SK-N-SH (cell line): ENCODE results near the gene RAP1GAP. TPM values are rescaled to one million over a fixed set of nuclear protein-coding genes. Genes with fewer than 3 reads are reported as not detected.

Source experiments
- CTCF ChIA-PET: fragments of 300-600, 350-600 bp; formaldehyde crosslinking; extraction: SDS; loops from one replicate; lab custom pipeline; 2021; lab: Yijun Ruan, JAX
- POLR2A ChIA-PET: fragments of 350-600 bp; sonication (Branson Sonifier 250); formaldehyde crosslinking; extraction: SDS; loops from one replicate; lab custom pipeline; 2020; ENCODE audit warnings: antibody characterized with exemption, inconsistent platforms; lab: Yijun Ruan, JAX
- DNase-seq: peaks from one replicate; pipeline ENCODE4 v3.0.0; 2012
- H2AFZ ChIP-seq: fragments of 200-600 bp; sonication (generic); 2 replicates; pipeline ENCODE4 v1.8.1; 2016; ENCODE audit warnings: antibody characterized with exemption, mild to moderate bottlenecking, low read depth
- H3F3A ChIP-seq: fragments of 200-600 bp; sonication (generic); replicated peaks from 2 replicates; pipeline ENCODE3; 2016; ENCODE audit warnings: antibody characterized with exemption, mild to moderate bottlenecking; ENCODE audit not compliant: insufficient read depth
- H3K27ac ChIP-seq, 2 experiments: fragments of 200-500 bp in 1 of 2; fragments of 200-600 bp in 1 of 2; sonication (Bioruptor generic) in 1 of 2; sonication (generic), shearing (Covaris generic) in 1 of 2; 2 replicates each; pipeline versions ENCODE4 v1.5.1 to v1.6.1; 2014 to 2016; ENCODE audit warnings: low read depth in 2 of 2, inconsistent platforms in 1 of 2, low read length in 1 of 2, mild to moderate bottlenecking in 1 of 2, mixed read lengths in 1 of 2
- H3K27me3 ChIP-seq: fragments of 200-600 bp; sonication (generic), shearing (Covaris generic); 2 replicates; pipeline ENCODE4 v1.6.1; 2016; ENCODE audit warnings: mixed run types; ENCODE audit not compliant: insufficient read depth
- H3K36me3 ChIP-seq, 2 experiments: fragments of 200-500 bp in 1 of 2; fragments of 200-600 bp in 1 of 2; sonication (Bioruptor generic) in 1 of 2; sonication (generic) in 1 of 2; replicated peaks in 1 of 2; 2 replicates each; pipeline versions ENCODE3 to v1.5.1; 2014 to 2016; ENCODE audit warnings: low read length in 1 of 2, mild to moderate bottlenecking in 1 of 2; ENCODE audit not compliant: insufficient read depth in 2 of 2, control insufficient read depth in 1 of 2
- H3K4me1 ChIP-seq, 2 experiments: fragments of 200-500 bp in 1 of 2; fragments of 200-600 bp in 1 of 2; sonication (Bioruptor generic) in 1 of 2; sonication (generic), shearing (Covaris generic) in 1 of 2; 2 replicates each; pipeline versions ENCODE4 v1.5.1 to v1.6.1; 2014 to 2016; ENCODE audit warnings: low read depth in 1 of 2, low read length in 1 of 2, mixed run types in 1 of 2; ENCODE audit not compliant: insufficient read depth in 2 of 2, control insufficient read depth in 1 of 2
- H3K4me2 ChIP-seq: fragments of 200-600 bp; sonication (generic), shearing (Covaris generic); 2 replicates; pipeline ENCODE4 v1.6.1; 2017; ENCODE audit warnings: mixed run types
- H3K4me3 ChIP-seq, 2 experiments: fragments of 200-500 bp in 1 of 2; fragments of 200-600 bp in 1 of 2; sonication (Bioruptor generic) in 1 of 2; sonication (generic), shearing (Covaris generic) in 1 of 2; 2 replicates each; pipeline versions ENCODE4 v1.5.1 to v1.8.1; 2014 to 2016; ENCODE audit warnings: low read depth in 2 of 2, inconsistent platforms in 1 of 2, low read length in 1 of 2, mild to moderate bottlenecking in 1 of 2, mixed read lengths in 1 of 2, moderate library complexity in 1 of 2
- H3K79me2 ChIP-seq: fragments of 200-600 bp; sonication (generic); 2 replicates; pipeline ENCODE4 v1.8.1; 2017; ENCODE audit warnings: mild to moderate bottlenecking; ENCODE audit not compliant: insufficient read depth
- H3K9ac ChIP-seq: fragments of 200-600 bp; sonication (generic); 2 replicates; pipeline ENCODE4 v1.6.1; 2017; ENCODE audit warnings: mixed run types
- H3K9me2 ChIP-seq: fragments of 200-600 bp; sonication (generic); 2 replicates; pipeline ENCODE4 v1.6.1; 2017; ENCODE audit warnings: mixed run types
- H3K9me3 ChIP-seq: fragments of 200-600 bp; sonication (generic); 2 replicates; pipeline ENCODE4 v1.6.1; 2017; ENCODE audit warnings: mixed run types, mild to moderate bottlenecking, moderate library complexity
- H4K20me1 ChIP-seq: fragments of 200-600 bp; sonication (generic); 2 replicates; pipeline ENCODE4 v1.6.1; 2017; ENCODE audit warnings: mild to moderate bottlenecking, mixed run types; ENCODE audit not compliant: insufficient read depth
- ELF1 ChIP-seq: IDR thresholded peaks from 2 replicates; pipeline ENCODE4 v1.4.0; 2012
- EZH2phosphoT487 ChIP-seq: fragments of 200-600 bp; sonication (generic); IDR thresholded peaks from 2 replicates; pipeline ENCODE4 v1.6.1; 2017; ENCODE audit warnings: low read depth, mixed run types, mild to moderate bottlenecking, antibody characterized with exemption, moderate library complexity, borderline replicate concordance
- FOSL2 ChIP-seq: IDR thresholded peaks from 2 replicates; pipeline ENCODE4 v1.4.0; 2012; ENCODE audit warnings: low read depth, mild to moderate bottlenecking, moderate library complexity, borderline replicate concordance
- IRF3 ChIP-seq: fragments of 150-350 bp; IDR thresholded peaks from 2 replicates; pipeline ENCODE4 v1.6.1; 2016; ENCODE audit warnings: mild to moderate bottlenecking, low read depth, low read length
- MAX ChIP-seq: IDR thresholded peaks from 2 replicates; pipeline ENCODE4 v1.4.0; 2012; ENCODE audit warnings: low read depth
- MXI1 ChIP-seq: IDR thresholded peaks from 2 replicates; pipeline ENCODE4 v1.6.1; 2012; ENCODE audit warnings: mild to moderate bottlenecking, low read depth, low read length, improper control_type of control experiment
- NRF1 ChIP-seq: IDR thresholded peaks from 2 replicates; pipeline ENCODE4 v1.6.1; 2012; ENCODE audit warnings: low read depth, mild to moderate bottlenecking, low read length
- POLR2AphosphoS5 ChIP-seq: IDR thresholded peaks from 2 replicates; pipeline ENCODE4 v1.6.1; 2012; ENCODE audit warnings: low read depth, low read length
- RAD21 ChIP-seq: IDR thresholded peaks from 2 replicates; pipeline ENCODE4 v1.6.1; 2012; ENCODE audit warnings: mild to moderate bottlenecking, low read length
- REST ChIP-seq: IDR thresholded peaks from 2 replicates; pipeline ENCODE4 v1.6.1; 2012; ENCODE audit warnings: mild to moderate bottlenecking, low read depth, low read length, moderate library complexity
- SIN3A ChIP-seq: IDR thresholded peaks from 2 replicates; pipeline ENCODE4 v1.6.1; 2012; ENCODE audit warnings: low read depth, mild to moderate bottlenecking, low read length, moderate library complexity, borderline replicate concordance
- TAF1 ChIP-seq: IDR thresholded peaks from 2 replicates; pipeline ENCODE4 v1.6.1; 2012; ENCODE audit warnings: low read depth, mild to moderate bottlenecking, low read length, moderate library complexity, borderline replicate concordance
- USF1 ChIP-seq: IDR thresholded peaks from 2 replicates; pipeline ENCODE4 v1.4.0; 2012; ENCODE audit warnings: low read depth, borderline replicate concordance
- YY1 ChIP-seq: IDR thresholded peaks from 2 replicates; pipeline ENCODE4 v1.4.0; 2012; ENCODE audit warnings: low read depth, mild to moderate bottlenecking
- ZBTB33 ChIP-seq: IDR thresholded peaks from 2 replicates; pipeline ENCODE4 v1.4.0; 2012; ENCODE audit warnings: low read depth, borderline replicate concordance
- WGBS: methylation state at CpG from one replicate; pipeline ENCODE4 v1.1.6; 2017; ENCODE audit warnings: low lambda C conversion rate; 5-methylcytosine and 5-hydroxymethylcytosine counted together
- polyA plus RNA-seq, 3 experiments: library from polyadenylated mRNA; depleted of rRNA; stranded (reverse); fragments of >200 nt; gene quantifications; 2 replicates each; pipeline ENCODE4 v1.2.3, GENCODE V29; 2012
- TF ChIP-seq, protein P1 (sequence below): IDR thresholded peaks from 2 replicates; pipeline ENCODE4; 2012

The RAP1GAP gene
- polyA plus RNA-seq, 1 of the 3 experiments (the other 2 are of a cell fraction), result 0.99 TPM

- no peak for DNase-seq
- Histone ChIP-seq H3K9ac (no peak overlapping the region), H3K27ac (no peak overlapping the region), H3F3A (no peaks in the 10 kb centered on the region), H3K9me2 (no peaks in the 10 kb centered on the region), H3K79me2 (no peaks in the 10 kb centered on the region), H3K36me3 (no peaks in the 10 kb centered on the region), H2AFZ (no peak overlapping the region), H3K4me1 (peaks cover 0 to 7% of the 10 kb centered on the region in 2 experiments; a peak in 1 of 4 replicates), H4K20me1 (no peaks in the 10 kb centered on the region), H3K4me2 (no peak overlapping the region), H3K27me3 (peaks cover 12% of the 10 kb centered on the region; the same call in 1 of the 2 replicates), H3K9me3 (no peaks in the 10 kb centered on the region), H3K4me3 (no peak overlapping the region)
- ChIA-PET CTCF (interaction anchor here (0.8 to 1.2 kb wide), 3 partner anchors 14 to 43 kb away, joined by 3 to 4 read pairs (median 3); no protein-coding TSS in a partner anchor), POLR2A (no interaction called here)
- no peak for TF ChIP-seq ELF1
- no peak for TF ChIP-seq MAX
- peak; percentile 37; the same call in 1 of the 2 replicates for TF ChIP-seq FOSL2
- WGBS, result 31% methylated on average over 7 of the region's 10 CpGs
These were observed 30.4 kb downstream of the RAP1GAP start for GRCh38 chr1:21638531-21639341.

DNA sequence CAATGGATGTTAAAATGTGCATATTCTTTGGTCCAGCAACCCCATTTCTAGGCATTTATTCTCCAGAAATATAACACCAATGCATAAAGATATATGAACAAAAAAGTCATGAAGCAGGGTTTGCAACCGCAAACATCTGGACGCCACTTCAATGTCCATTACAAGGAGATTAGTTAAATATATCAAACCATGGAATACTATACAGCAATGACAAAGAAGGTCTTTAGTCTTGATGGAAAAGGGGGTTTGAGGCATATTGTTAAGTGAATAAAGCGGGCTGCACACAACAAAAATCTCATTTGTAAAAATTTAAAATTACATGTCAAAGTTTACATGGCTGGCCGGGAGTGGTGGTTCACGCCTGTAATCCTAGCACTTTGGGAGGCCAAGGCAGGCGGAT lies 31.6 kb downstream of the RAP1GAP start:
- Histone ChIP-seq H3K9me3 (no peaks in the 10 kb centered on the region), H3K4me2 (no peak overlapping the region), H4K20me1 (no peaks in the 10 kb centered on the region), H3K9me2 (no peaks in the 10 kb centered on the region), H3K36me3 (no peaks in the 10 kb centered on the region), H3K27ac (no peak overlapping the region), H3K9ac (no peak overlapping the region), H3K27me3 (peaks cover 12% of the 10 kb centered on the region; the same call in 1 of the 2 replicates), H3K4me3 (no peak overlapping the region), H3F3A (no peaks in the 10 kb centered on the region), H3K4me1 (peaks cover 0 to 6% of the 10 kb centered on the region in 2 experiments; a peak in 1 of 4 replicates), H3K79me2 (no peaks in the 10 kb centered on the region), H2AFZ (no peak overlapping the region)
- CTCF ChIA-PET, result no interaction called here
- POLR2A ChIA-PET, result interaction anchor here (0.6 kb wide), 1 partner anchor 35 kb away, joined by 3 read pairs; no protein-coding TSS in a partner anchor
- DNase-seq, result no peak
- WGBS, result 76% methylated on average over 6 of the region's 6 CpGs
- TF ChIP-seq IRF3 (no peak), POLR2AphosphoS5 (no peak), FOSL2 (no peak), MXI1 (no peak), USF1 (no peak), TAF1 (no peak), REST (no peak), ELF1 (no peak), YY1 (no peak), EZH2phosphoT487 (no peak), NRF1 (no peak), SIN3A (no peak), RAD21 (no peak), ZBTB33 (no peak)
- TF ChIP-seq, protein P1, sequence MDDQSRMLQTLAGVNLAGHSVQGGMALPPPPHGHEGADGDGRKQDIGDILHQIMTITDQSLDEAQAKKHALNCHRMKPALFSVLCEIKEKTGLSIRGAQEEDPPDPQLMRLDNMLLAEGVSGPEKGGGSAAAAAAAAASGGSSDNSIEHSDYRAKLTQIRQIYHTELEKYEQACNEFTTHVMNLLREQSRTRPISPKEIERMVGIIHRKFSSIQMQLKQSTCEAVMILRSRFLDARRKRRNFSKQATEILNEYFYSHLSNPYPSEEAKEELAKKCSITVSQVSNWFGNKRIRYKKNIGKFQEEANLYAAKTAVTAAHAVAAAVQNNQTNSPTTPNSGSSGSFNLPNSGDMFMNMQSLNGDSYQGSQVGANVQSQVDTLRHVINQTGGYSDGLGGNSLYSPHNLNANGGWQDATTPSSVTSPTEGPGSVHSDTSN, result no peak
